NCI-H524 treated with DMSO at 0.1 percent for 48 hours (cell line): Measurements from ENCODE around the gene PIP4K2A.
"Not testable (repeated sequence)": the region's sequence is repeated elsewhere in the genome, so short reads cannot be mapped to it uniquely, and the experiment has no call there.

Source experiments
- DNase-seq: peaks from one replicate; lab custom pipeline; 2025; lab: John Stamatoyannopoulos, UW

Gene PIP4K2A

DNA sequence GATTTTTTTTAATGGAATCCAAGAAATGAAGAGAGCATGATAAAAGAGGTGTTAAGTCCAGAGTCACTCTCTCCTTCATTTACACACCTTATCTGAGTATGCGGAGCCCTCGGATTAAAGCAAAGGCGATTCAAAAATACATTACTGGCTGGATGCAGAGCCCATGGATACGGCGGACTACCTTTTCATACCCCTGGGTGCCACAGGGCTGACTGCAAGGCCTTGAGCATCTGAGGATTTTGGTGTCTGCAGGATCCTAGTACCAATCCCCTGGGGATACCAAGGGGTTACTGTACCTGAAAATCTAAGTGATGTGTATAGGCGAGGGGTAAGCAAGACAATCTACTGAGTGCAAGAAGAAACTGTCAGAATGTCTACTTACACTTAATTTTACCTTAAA, 20.5 kb downstream of the PIP4K2A start:
- DNase-seq = no peak

GRCh38 chr10:22693371-22693784, 21.0 kb downstream of the PIP4K2A start:
- no peak for DNase-seq

DNA sequence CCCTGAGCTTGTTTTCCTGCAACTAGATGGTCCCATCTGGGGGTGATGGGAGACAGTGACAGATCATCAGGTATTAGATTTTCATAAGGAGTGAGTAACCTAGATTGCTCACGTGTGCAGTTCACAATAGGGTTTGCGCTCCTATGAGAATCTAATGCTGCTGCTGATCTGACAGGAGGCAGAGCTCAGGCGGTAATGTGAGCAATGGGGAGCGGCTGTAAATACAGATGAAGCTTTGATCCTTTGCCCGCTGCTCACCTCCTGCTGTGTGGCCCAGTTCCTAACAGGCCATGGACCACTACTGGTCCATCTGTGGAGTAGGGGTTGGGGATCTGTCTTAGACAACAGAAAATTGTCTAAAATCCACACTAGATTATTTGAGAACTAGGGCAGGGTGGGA, 22.3 kb downstream of the PIP4K2A start:
- not testable (repeated sequence) for DNase-seq

GRCh38 chr10:22690614-22691431, 23.6 kb downstream of the PIP4K2A start:
- DNase-seq = no peak

GRCh38 chr10:22690158-22690557, 24.2 kb downstream of the PIP4K2A start:
- no peak for DNase-seq

DNA sequence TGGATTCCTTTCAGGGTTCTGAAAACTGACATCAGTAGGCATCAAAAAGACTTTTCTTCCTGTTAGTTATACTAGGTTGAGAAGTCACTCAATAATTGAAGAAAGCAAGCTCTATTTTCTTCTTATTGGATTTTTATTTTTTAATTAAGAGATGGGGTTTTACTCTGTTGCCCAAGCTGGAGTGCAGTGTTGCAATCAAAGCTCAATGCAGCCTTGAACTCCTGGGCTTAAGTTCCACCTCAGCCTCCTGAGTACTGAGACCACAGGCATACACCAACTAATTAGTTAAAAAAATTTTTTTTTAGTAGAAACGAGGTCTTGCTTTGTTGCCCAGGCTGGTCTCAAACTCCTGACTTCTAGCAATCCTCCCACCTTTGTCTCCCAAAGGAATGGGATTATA, 28.0 kb downstream of the PIP4K2A start:
- no peak for DNase-seq

DNA sequence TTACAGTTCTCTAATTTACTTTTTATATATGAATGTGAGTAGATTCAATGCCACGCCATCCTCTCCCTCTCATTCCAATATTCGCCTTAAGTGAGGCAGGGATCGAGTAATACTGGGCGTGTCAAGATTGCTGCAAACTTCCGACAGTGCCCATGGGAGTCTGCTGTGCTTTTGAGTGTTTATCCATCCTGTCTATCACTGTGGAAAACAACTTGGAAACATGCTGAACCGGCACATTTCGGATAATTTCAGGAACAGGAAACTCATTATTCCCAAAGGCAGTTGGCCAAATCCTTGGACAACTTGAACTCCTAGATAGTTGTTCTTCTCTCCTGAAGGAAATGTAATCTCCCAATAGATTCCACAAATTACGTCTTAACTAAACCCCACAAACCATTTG, 28.5 kb downstream of the PIP4K2A start:
- no peak for DNase-seq

DNA sequence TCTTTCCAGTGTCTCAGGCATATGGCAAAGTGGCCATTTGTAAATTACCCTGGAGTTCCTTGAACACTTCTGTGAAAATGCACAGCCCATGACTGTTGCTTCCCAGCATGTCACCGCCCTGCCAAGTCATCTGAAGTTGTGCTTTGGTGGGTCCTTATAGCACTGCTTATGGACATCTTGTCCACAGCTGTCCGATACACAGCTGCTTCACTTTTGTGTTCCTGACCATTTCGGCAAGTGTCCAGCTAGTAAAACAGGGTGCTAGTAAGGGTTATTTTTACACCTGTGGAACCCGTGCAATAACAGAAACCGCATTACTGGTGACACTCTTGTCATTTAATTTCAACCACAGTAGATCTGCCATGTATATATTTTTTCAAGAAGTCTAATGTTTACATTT, 29.7 kb downstream of the PIP4K2A start:
- DNase-seq = no peak

- no peak for DNase-seq
Measured at GRCh38 chr10:22683140-22683389, 31.3 kb downstream of the PIP4K2A start.

DNA sequence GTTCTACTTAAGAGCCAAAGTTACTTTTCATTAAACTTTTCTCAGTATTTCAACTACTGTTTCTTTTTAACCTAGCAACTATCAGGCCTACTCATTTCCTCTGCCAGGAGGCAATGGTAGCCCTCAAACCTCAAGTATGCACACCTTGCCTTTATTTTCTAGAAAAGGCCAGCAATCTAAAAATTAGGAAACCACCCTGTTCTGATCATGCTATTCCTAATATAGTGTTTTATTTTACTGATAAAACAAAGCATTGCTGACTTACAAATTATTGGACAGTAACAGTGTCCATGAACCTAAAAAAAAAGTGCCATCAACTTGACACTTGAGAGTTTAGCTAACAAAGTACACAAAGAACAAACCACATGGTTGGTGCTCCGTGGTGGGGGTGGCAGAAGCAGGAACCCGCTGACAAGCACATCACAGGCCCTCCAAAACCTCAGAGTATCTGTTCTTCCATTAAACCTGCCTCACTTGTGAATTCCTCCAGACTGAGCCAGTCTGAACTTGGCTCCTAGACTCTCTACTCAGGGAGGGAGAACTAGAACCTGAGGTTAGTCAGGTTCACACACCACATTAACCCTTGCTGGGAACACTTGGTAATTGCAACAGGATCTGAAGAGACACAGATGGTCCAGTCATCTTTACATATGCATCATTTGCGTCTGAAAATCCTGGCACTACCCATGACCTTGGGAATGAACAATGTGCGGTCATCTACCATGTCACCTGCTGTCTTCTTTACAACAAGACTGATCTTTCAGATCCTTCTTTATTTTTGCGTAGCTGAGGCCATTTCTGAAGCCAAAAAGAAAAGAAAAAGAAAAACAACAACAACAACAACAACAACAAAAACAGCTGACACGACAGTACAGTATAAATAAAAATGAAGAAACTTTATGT, 31.9 kb downstream of the PIP4K2A start:
- DNase-seq = no peak

- no peak for DNase-seq
Measured at GRCh38 chr10:22681783-22682183, 32.6 kb downstream of the PIP4K2A start.

- DNase-seq = no peak
Measured at GRCh38 chr10:22681301-22681700, 33.1 kb downstream of the PIP4K2A start.

GRCh38 chr10:22679608-22680007, 34.8 kb downstream of the PIP4K2A start:
- DNase-seq = no peak

- no peak for DNase-seq
Measured at GRCh38 chr10:22677333-22677732, 37.0 kb downstream of the PIP4K2A start.

- no peak for DNase-seq
Measured at GRCh38 chr10:22676435-22676834, 37.9 kb downstream of the PIP4K2A start.

- no peak for DNase-seq
Measured at GRCh38 chr10:22674573-22674930, 39.8 kb downstream of the PIP4K2A start.

GRCh38 chr10:22673785-22674572, 40.4 kb downstream of the PIP4K2A start:
- DNase-seq = no peak

DNA sequence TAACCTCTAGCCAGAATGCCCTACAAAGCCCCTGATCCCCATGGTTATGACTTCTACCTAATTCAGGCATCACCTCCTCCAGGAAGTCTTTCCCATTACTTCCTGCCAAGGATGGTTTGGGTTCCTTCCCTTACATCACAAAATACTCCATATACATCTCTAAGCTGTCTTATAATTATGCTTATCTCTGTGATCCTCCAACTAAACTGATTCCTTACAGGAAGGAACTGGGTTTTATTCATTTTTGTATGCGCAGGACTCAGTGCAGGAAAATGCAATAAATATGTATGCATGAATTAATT, 41.3 kb downstream of the PIP4K2A start:
- DNase-seq = no peak

DNA sequence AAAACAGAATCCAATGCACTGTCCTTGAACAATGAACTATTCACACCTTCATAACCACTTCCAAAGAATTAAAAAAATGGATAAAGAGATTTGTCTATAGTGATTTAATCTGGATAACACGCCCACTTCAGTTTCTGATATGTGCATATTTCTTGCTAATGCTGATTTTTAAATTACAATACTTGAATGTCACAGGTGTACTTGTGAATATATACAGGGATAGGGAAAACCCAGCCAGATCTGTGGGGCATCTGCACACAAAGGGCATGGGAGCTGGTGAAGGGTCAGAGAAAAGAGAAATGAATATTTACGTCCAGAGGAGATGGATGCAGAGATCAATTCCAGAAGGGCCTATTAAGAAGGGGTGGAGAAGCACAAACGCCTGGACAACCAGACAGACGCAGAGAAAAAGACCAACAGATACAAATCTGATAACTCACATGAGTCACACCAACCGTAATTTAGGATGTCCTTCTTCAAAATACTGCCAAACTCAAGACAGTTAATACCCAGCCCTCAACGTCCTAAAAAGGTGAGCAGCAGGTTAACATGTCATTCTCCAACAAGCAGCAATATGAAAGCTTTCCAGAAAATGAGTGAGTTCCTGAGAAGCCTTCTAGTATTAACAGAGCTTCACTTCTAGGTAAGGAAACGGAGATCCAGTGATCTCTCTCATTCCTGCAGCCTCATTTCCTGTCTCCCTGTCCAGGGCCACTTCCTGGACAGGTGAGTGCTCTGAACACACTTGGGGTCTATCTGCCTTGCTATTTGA, 41.9 kb downstream of the PIP4K2A start:
- no peak for DNase-seq

GRCh38 chr10:22670788-22671187, 43.6 kb downstream of the PIP4K2A start:
- DNase-seq = no peak

GRCh38 chr10:22669163-22669711, 45.1 kb downstream of the PIP4K2A start:
- no peak for DNase-seq

GRCh38 chr10:22667093-22667480, 47.3 kb downstream of the PIP4K2A start:
- DNase-seq = no peak
